Measurements from ENCODE around the gene CDO1. TPM values are rescaled to one million over a fixed set of nuclear protein-coding genes. Genes with fewer than 3 reads are reported as not detected.

CDO1 gene
- total RNA-seq, 2 experiments from 2014 or later, result 0.19 to 0.34 TPM

- POLR2A ChIA-PET, result no interaction called here
- ATAC-seq (ENCODE audit: poor library complexity), result no peak
- intact Hi-C loops (cut with DNase I, micrococcal nuclease), result no loop called here
Measured at GRCh38 chr5:115812372-115812771, 4.1 kb downstream of the CDO1 start.

GRCh38 chr5:115811406-115811805 is 5.1 kb downstream of the CDO1 start:
- Mint-ChIP-seq H3K27ac (no peak overlapping the region), H3K4me3 (no peak overlapping the region), H3K36me3 (ENCODE audit: low read depth) (no peaks in the 10 kb centered on the region), H3K4me1 (ENCODE audit: low read depth) (peaks cover 10% of the 10 kb centered on the region), H3K27me3 (peaks cover 49% of the 10 kb centered on the region), H3K9me3 (no peaks in the 10 kb centered on the region)
- intact Hi-C loops (cut with DNase I, micrococcal nuclease), result no loop called here
- Histone ChIP-seq H3K27me3 (ENCODE audit: control insufficient read depth in 1 of 2, insufficient read depth in 2 of 2, low read length in 2 of 2) (peaks cover 24 to 37% of the 10 kb centered on the region in 2 experiments), H3K36me3 (ENCODE audit: insufficient read depth, low read length) (no peaks in the 10 kb centered on the region), H3K4me3 (ENCODE audit: low read length) (no peak overlapping the region), H3K9me3 (ENCODE audit: control insufficient read depth in 1 of 2, insufficient read depth in 1 of 2, low read length in 2 of 2) (peaks cover 0 to 4% of the 10 kb centered on the region in 2 experiments), H3K27ac (ENCODE audit: low read depth in 1 of 2, low read length in 2 of 2) (no peak overlapping the region), H3K4me1 (ENCODE audit: insufficient read depth, low read length) (peaks cover 11% of the 10 kb centered on the region)
- ChIA-PET CTCF (no interaction called here), POLR2A (no interaction called here)
- no peak for TF ChIP-seq CTCF (IDR thresholded peaks at IDR 0.05)
- no peak for ATAC-seq (ENCODE audit: poor library complexity)
- DNase-seq, result no peak

More at GRCh38 chr5:115812372-115812771, 4.1 kb downstream of the CDO1 start:
- no peaks in the 10 kb centered on the region for H3K36me3 Mint-ChIP-seq (ENCODE audit: low read depth)
- no peak overlapping the region for H3K4me3 Mint-ChIP-seq
- peaks cover 10% of the 10 kb centered on the region for H3K4me1 Mint-ChIP-seq (ENCODE audit: low read depth)
- Histone ChIP-seq H3K36me3 (ENCODE audit: insufficient read depth, low read length) (no peaks in the 10 kb centered on the region), H3K27me3 (ENCODE audit: control insufficient read depth in 1 of 2, insufficient read depth in 2 of 2, low read length in 2 of 2) (peaks cover 31 to 46% of the 10 kb centered on the region in 2 experiments), H3K4me1 (ENCODE audit: insufficient read depth, low read length) (peaks cover 16% of the 10 kb centered on the region), H3K27ac (ENCODE audit: low read depth in 1 of 2, low read length in 2 of 2) (no peak overlapping the region), H3K9me3 (ENCODE audit: control insufficient read depth in 1 of 2, insufficient read depth in 1 of 2, low read length in 2 of 2) (peaks cover 0 to 9% of the 10 kb centered on the region in 2 experiments), H3K4me3 (ENCODE audit: low read length) (no peak overlapping the region)
- no peak overlapping the region for H3K27ac Mint-ChIP-seq
- CTCF ChIA-PET, result no interaction called here
- no peak for DNase-seq
- no peaks in the 10 kb centered on the region for H3K9me3 Mint-ChIP-seq
- TF ChIP-seq CTCF (IDR thresholded peaks at IDR 0.05), result no peak
- peaks cover 51% of the 10 kb centered on the region for H3K27me3 Mint-ChIP-seq

- Mint-ChIP-seq H3K27ac (no peak overlapping the region), H3K9me3 (no peaks in the 10 kb centered on the region), H3K27me3 (peaks cover 45% of the 10 kb centered on the region), H3K36me3 (ENCODE audit: low read depth) (no peaks in the 10 kb centered on the region), H3K4me1 (ENCODE audit: low read depth) (peaks cover 10% of the 10 kb centered on the region), H3K4me3 (no peak overlapping the region)
- H3K36me3 ChIP-seq (ENCODE audit: insufficient read depth, low read length), result no peaks in the 10 kb centered on the region
- no peak overlapping the region for H3K4me3 ChIP-seq (ENCODE audit: low read length)
- peaks cover 19 to 31% of the 10 kb centered on the region in 2 experiments for H3K27me3 ChIP-seq (ENCODE audit: control insufficient read depth in 1 of 2, insufficient read depth in 2 of 2, low read length in 2 of 2)
- peaks cover 4% of the 10 kb centered on the region for H3K4me1 ChIP-seq (ENCODE audit: insufficient read depth, low read length)
- no peak for TF ChIP-seq CTCF (IDR thresholded peaks at IDR 0.05)
- no peaks in the 10 kb centered on the region for H3K9me3 ChIP-seq (ENCODE audit: control insufficient read depth in 1 of 2, insufficient read depth in 1 of 2, low read length in 2 of 2)
- intact Hi-C loops (cut with DNase I, micrococcal nuclease), result no loop called here
- ATAC-seq (ENCODE audit: poor library complexity), result no peak
- no peak overlapping the region for H3K27ac ChIP-seq (ENCODE audit: low read depth in 1 of 2, low read length in 2 of 2)
- ChIA-PET CTCF (no interaction called here), POLR2A (no interaction called here)
- no peak for DNase-seq
Measured at GRCh38 chr5:115810761-115811160, 5.7 kb downstream of the CDO1 start.

Measured in CD4-positive, alpha-beta T cell (primary cell).